Endodermal cell (in vitro differentiated cells): ENCODE results near the gene DISP1. TPM values are rescaled to one million over a fixed set of nuclear protein-coding genes. Genes with fewer than 3 reads are reported as not detected.

ENCODE experiments used
- DNase-seq: peaks from one replicate; pipeline ENCODE4 v3.0.0-alpha.2; 2017
- H3K27ac ChIP-seq: 2 replicates; pipeline ENCODE4 v1.5.1; 2013; ENCODE audit warnings: mild to moderate bottlenecking, low read depth, low read length, moderate library complexity
- H3K27me3 ChIP-seq: 2 replicates; pipeline ENCODE4 v1.6.1; 2013; ENCODE audit warnings: mild to moderate bottlenecking, low read length, moderate library complexity; ENCODE audit not compliant: insufficient read depth, control insufficient read depth, poor library complexity, severe bottlenecking
- H3K36me3 ChIP-seq: 2 replicates; pipeline ENCODE4 v1.7.0; 2013; ENCODE audit warnings: mild to moderate bottlenecking, low read length, moderate library complexity; ENCODE audit not compliant: control insufficient read depth, insufficient read depth
- H3K4me1 ChIP-seq: one replicate; pipeline ENCODE4 v1.7.0; 2013; ENCODE audit warnings: low read length; ENCODE audit not compliant: control insufficient read depth, insufficient read depth
- H3K4me3 ChIP-seq: 2 replicates; pipeline ENCODE4 v1.5.1; 2013; ENCODE audit warnings: mild to moderate bottlenecking, low read length, moderate library complexity
- H3K9ac ChIP-seq: 2 replicates; pipeline ENCODE4 v1.6.1; 2013; ENCODE audit warnings: mild to moderate bottlenecking, low read length, moderate library complexity; ENCODE audit not compliant: poor library complexity, severe bottlenecking; ENCODE audit errors: extremely low read depth
- H3K9me3 ChIP-seq: 2 replicates; pipeline ENCODE4 v1.6.1; 2013; ENCODE audit warnings: mild to moderate bottlenecking, low read length, moderate library complexity; ENCODE audit not compliant: control insufficient read depth
- H3K27ac Mint-ChIP-seq: 2 replicates; pipeline ENCODE4 v1.8.0; 2020; ENCODE audit warnings: mixed read lengths
- H3K27me3 Mint-ChIP-seq: 2 replicates; pipeline ENCODE4 v1.8.0; 2021; ENCODE audit warnings: mild to moderate bottlenecking, mixed read lengths; ENCODE audit not compliant: insufficient read depth
- H3K36me3 Mint-ChIP-seq: 2 replicates; pipeline ENCODE4 v1.8.0; 2020; ENCODE audit warnings: low read depth, mixed read lengths
- H3K4me1 Mint-ChIP-seq: 2 replicates; pipeline ENCODE4 v1.8.0; 2020; ENCODE audit warnings: mixed read lengths
- H3K4me3 Mint-ChIP-seq: 2 replicates; pipeline ENCODE4 v1.8.0; 2020; ENCODE audit warnings: mild to moderate bottlenecking, moderate library complexity, mixed read lengths
- H3K9me3 Mint-ChIP-seq: 2 replicates; pipeline ENCODE4 v1.8.0; 2020; ENCODE audit warnings: mild to moderate bottlenecking, mixed read lengths
- WGBS, 2 experiments: methylation state at CpG; one replicate each; pipeline versions ENCODE4 v1.1.5 to v1.1.7; 2013; ENCODE audit warnings: missing lambda C conversion rate in 2 of 2, mixed read lengths in 1 of 2; ENCODE audit not compliant: insufficient coverage in 1 of 2, insufficient read length in 1 of 2; 5-methylcytosine and 5-hydroxymethylcytosine counted together
- total RNA-seq, 2 donors: library from RNA; stranded (reverse); fragmentation: NEBNext Ultra II Directional in 1 of 2; extraction: Animal tissue kit (Norgen Biotek cat#: 25700) in 1 of 2; gene quantifications; 2 replicates in 1 of 2; 3 replicates in 1 of 2; pipeline ENCODE4 v1.2.1, GENCODE V29; 2021
- TF ChIP-seq, protein P1 (sequence below): fragments of 200-600 bp; sonication (generic); conservative IDR thresholded peaks from 2 replicates; pipeline ENCODE4 v1.5.0; 2021; ENCODE audit warnings: antibody characterized with exemption, mild to moderate bottlenecking

Gene DISP1
- total RNA-seq, 2 donors from 2014 or later: 6.1 to 7.5 TPM

DNA sequence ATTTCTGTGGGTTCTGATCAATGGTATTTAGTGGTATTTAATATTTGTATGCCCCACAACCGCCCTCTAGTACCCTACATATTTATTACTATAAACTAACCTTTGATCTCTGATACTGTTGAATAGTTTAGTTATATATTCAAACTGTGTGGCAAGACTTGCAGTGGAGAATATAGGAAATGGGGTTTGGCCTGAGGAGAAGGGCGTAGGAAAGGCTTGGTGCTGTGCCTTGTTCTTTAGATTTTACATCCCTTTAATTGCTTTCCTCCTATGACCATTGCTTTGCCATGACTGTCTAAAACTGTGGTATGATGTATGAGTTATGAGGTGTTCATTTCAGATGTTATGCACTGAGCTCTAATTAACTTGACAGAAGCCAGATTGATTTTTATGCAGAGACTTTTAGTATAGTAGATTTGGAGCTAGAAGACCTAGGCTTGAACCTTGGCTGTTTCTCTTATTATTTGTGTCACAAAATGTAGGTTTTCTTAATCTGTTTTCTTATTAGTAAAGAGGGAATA lies 18.6 kb downstream of the DISP1 start:
- H3K9ac ChIP-seq: no peak overlapping the region
- no peaks in the 10 kb centered on the region for H3K36me3 ChIP-seq
- H3K27me3 ChIP-seq: no peaks in the 10 kb centered on the region
- Mint-ChIP-seq H3K36me3 (peaks cover 4% of the 10 kb centered on the region), H3K9me3 (no peaks in the 10 kb centered on the region), H3K27ac (no peak overlapping the region), H3K4me3 (no peak overlapping the region), H3K27me3 (peaks cover 2% of the 10 kb centered on the region), H3K4me1 (peaks cover 11% of the 10 kb centered on the region)
- TF ChIP-seq, protein P1, sequence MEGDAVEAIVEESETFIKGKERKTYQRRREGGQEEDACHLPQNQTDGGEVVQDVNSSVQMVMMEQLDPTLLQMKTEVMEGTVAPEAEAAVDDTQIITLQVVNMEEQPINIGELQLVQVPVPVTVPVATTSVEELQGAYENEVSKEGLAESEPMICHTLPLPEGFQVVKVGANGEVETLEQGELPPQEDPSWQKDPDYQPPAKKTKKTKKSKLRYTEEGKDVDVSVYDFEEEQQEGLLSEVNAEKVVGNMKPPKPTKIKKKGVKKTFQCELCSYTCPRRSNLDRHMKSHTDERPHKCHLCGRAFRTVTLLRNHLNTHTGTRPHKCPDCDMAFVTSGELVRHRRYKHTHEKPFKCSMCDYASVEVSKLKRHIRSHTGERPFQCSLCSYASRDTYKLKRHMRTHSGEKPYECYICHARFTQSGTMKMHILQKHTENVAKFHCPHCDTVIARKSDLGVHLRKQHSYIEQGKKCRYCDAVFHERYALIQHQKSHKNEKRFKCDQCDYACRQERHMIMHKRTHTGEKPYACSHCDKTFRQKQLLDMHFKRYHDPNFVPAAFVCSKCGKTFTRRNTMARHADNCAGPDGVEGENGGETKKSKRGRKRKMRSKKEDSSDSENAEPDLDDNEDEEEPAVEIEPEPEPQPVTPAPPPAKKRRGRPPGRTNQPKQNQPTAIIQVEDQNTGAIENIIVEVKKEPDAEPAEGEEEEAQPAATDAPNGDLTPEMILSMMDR: no peak
- H3K4me1 ChIP-seq: no peaks in the 10 kb centered on the region
- 100% methylated on average over 1 of the region's 2 CpGs for WGBS, 2 experiments
- no peak overlapping the region for H3K27ac ChIP-seq
- H3K4me3 ChIP-seq: no peak overlapping the region
- DNase-seq: no peak
- no peaks in the 10 kb centered on the region for H3K9me3 ChIP-seq

DNA sequence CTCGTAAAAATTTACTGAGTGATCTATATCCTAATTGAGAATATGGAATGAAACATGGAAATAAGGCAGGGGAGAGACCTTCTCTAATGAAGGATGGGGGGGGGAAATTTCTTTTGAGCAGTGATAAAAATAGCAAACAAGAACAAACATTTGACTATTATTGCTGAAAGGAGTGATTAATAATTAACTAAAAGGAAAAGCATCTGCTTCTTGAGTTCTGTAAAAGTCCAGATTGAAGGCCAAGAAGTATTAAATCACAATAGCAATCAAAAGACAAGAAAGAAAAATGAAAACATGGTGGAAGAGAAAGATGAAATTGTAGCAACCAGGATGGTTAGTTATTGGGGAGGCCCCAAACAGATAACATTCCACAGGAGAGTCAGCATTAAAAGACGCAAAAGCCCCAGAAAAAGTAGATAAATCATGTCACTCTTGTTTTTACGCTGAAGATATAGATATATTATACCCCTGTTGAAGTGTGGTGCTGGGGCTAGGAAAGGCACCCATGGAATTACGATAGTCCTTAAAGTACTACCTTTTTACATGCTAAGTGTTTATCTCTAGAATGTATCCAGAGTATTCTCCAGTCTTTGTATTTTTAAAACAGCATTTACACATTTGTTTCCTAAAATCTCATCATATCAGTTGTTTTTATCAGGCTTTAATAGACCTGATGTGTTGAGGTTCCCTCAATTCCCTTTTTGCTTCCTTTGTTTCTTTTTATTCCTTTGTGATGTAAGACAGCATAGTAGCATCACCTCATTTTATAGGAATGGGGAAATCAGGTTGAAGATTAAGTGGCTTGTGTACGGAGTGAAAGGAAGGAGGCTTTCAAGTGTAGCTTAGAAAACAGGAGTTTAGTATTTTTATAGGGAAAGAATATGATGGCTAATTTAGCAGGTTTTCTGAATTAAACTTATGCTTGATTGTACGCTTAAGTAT lies 28.9 kb downstream of the DISP1 start:
- Histone ChIP-seq H3K36me3 (no peaks in the 10 kb centered on the region), H3K9ac (no peak overlapping the region), H3K4me1 (no peaks in the 10 kb centered on the region), H3K27ac (no peak overlapping the region), H3K27me3 (no peaks in the 10 kb centered on the region), H3K9me3 (peaks cover 7% of the 10 kb centered on the region), H3K4me3 (no peak overlapping the region)
- no peaks in the 10 kb centered on the region for H3K27me3 Mint-ChIP-seq
- WGBS, 2 experiments: 88 to 93% methylated on average over 2 to 6 of the region's 6 CpGs
- H3K9me3 Mint-ChIP-seq: peaks cover 11% of the 10 kb centered on the region
- peaks cover 11% of the 10 kb centered on the region for H3K36me3 Mint-ChIP-seq
- TF ChIP-seq, protein P1: no peak
- peak overlapping the region; percentile 78 for H3K27ac Mint-ChIP-seq
- H3K4me3 Mint-ChIP-seq: no peak overlapping the region
- no peak for DNase-seq
- peaks cover 12% of the 10 kb centered on the region for H3K4me1 Mint-ChIP-seq

DNA sequence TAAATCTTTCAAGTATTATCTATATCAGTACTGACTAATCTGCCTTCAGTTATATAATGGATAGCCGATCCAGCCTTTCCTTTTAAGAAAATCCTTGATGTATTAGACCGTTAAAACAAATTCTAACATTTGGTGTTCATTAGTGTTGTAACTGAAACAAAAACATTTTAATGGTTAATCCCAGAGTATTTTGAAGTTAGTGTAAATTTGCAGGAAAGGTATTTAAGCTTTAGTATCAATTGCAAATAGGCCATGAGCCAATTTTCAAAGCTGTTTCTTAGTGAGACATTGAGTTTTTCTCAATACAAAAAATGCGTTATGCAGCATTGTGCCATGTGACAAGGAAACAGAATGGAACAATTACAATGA lies 29.6 kb downstream of the DISP1 start:
- no peaks in the 10 kb centered on the region for H3K36me3 ChIP-seq
- Mint-ChIP-seq H3K4me3 (no peak overlapping the region), H3K36me3 (peaks cover 4% of the 10 kb centered on the region), H3K27ac (peak overlapping the region; percentile 31), H3K4me1 (peaks cover 12% of the 10 kb centered on the region), H3K9me3 (peaks cover 4% of the 10 kb centered on the region), H3K27me3 (no peaks in the 10 kb centered on the region)
- TF ChIP-seq, protein P1: no peak
- no peak overlapping the region for H3K27ac ChIP-seq
- no peak for DNase-seq
- H3K9ac ChIP-seq: no peak overlapping the region
- no peaks in the 10 kb centered on the region for H3K4me1 ChIP-seq
- peaks cover under 1% of the 10 kb centered on the region for H3K9me3 ChIP-seq
- H3K4me3 ChIP-seq: no peak overlapping the region
- no peaks in the 10 kb centered on the region for H3K27me3 ChIP-seq
- WGBS, 2 experiments: 85 to 88% methylated on average over 2 to 3 of the region's 3 CpGs
